ENCODE data around the gene CHD6. TPM values are rescaled to one million over a fixed set of nuclear protein-coding genes. Genes with fewer than 3 reads are reported as not detected.

Gene CHD6
- total and polyA plus RNA-seq, 7 experiments from 2014 or later: 46.3 to 132 (median 94.6) TPM

- intact Hi-C loops (cut with micrococcal nuclease): no loop called here
- Histone ChIP-seq H3K27me3 (ENCODE audit: control insufficient read depth in 2 of 2, insufficient read depth in 2 of 2, low read length in 2 of 2) (no peaks in the 10 kb centered on the region), H3K9me3 (ENCODE audit: control insufficient read depth in 2 of 3, low read length in 3 of 3) (peaks cover 0 to 22% (median 0%) of the 10 kb centered on the region in 3 experiments), H3K4me1 (ENCODE audit: control insufficient read depth in 2 of 2, insufficient read depth in 2 of 2, low read length in 2 of 2) (no peaks in the 10 kb centered on the region), H3K36me3 (ENCODE audit: control insufficient read depth in 2 of 3, insufficient read depth in 3 of 3, low read length in 3 of 3) (peaks cover 0 to 25% (median 0%) of the 10 kb centered on the region in 3 experiments), H3K27ac (ENCODE audit: low read depth, low read length) (no peak overlapping the region), H3K4me3 (ENCODE audit: low read length) (no peak overlapping the region)
- CTCF ChIA-PET: no interaction called here
- Mint-ChIP-seq H3K27ac (no peak overlapping the region), H3K4me3 (peak overlapping the region in 1 of 10 donors; percentile 23), H3K4me1 (peaks cover 2 to 38% (median 33%) of the 10 kb centered on the region in 7 donors), H3K9me3 (peaks cover 0 to 52% (median 17%) of the 10 kb centered on the region in 11 donors), H3K36me3 (peaks cover 8 to 65% (median 64%) of the 10 kb centered on the region in 5 donors), H3K27me3 (no peaks in the 10 kb centered on the region)
- POLR2A ChIA-PET: interaction anchor here (0.7 kb wide), 1 partner anchor 59 kb away, joined by 3 read pairs; no protein-coding TSS in a partner anchor
- DNase-seq: no peak
- no peak for ATAC-seq
Measured at GRCh38 chr20:41553142-41553879, 64.9 kb downstream of the CHD6 start.

- peaks cover 0 to 17% (median 0%) of the 10 kb centered on the region in 3 experiments for H3K36me3 ChIP-seq (ENCODE audit: control insufficient read depth in 2 of 3, insufficient read depth in 3 of 3, low read length in 3 of 3)
- ATAC-seq: no peak
- intact Hi-C loops (cut with micrococcal nuclease): no loop called here
- Mint-ChIP-seq H3K27me3 (no peaks in the 10 kb centered on the region), H3K36me3 (peaks cover 5 to 64% (median 58%) of the 10 kb centered on the region in 5 donors), H3K4me3 (peak overlapping the region in 2 of 10 donors; percentile 34 to 37), H3K9me3 (peaks cover 0 to 44% (median 17%) of the 10 kb centered on the region in 11 donors), H3K27ac (peak overlapping the region in 1 of 9 donors; percentile 20), H3K4me1 (peaks cover 2 to 37% (median 32%) of the 10 kb centered on the region in 7 donors)
- H3K27me3 ChIP-seq (ENCODE audit: control insufficient read depth in 2 of 2, insufficient read depth in 2 of 2, low read length in 2 of 2): no peaks in the 10 kb centered on the region
- no peaks in the 10 kb centered on the region for H3K4me1 ChIP-seq (ENCODE audit: control insufficient read depth in 2 of 2, insufficient read depth in 2 of 2, low read length in 2 of 2)
- CTCF ChIA-PET: no interaction called here
- POLR2A ChIA-PET: interaction anchor here (0.7 kb wide), 1 partner anchor 58 kb away, joined by 3 read pairs; no protein-coding TSS in a partner anchor
- DNase-seq: no peak
- no peak overlapping the region for H3K4me3 ChIP-seq (ENCODE audit: low read length)
- no peak overlapping the region for H3K27ac ChIP-seq (ENCODE audit: low read depth, low read length)
- H3K9me3 ChIP-seq (ENCODE audit: control insufficient read depth in 2 of 3, low read length in 3 of 3): peaks cover 0 to 16% (median 0%) of the 10 kb centered on the region in 3 experiments
Measured at GRCh38 chr20:41552295-41553068, 65.7 kb downstream of the CHD6 start.

DNA sequence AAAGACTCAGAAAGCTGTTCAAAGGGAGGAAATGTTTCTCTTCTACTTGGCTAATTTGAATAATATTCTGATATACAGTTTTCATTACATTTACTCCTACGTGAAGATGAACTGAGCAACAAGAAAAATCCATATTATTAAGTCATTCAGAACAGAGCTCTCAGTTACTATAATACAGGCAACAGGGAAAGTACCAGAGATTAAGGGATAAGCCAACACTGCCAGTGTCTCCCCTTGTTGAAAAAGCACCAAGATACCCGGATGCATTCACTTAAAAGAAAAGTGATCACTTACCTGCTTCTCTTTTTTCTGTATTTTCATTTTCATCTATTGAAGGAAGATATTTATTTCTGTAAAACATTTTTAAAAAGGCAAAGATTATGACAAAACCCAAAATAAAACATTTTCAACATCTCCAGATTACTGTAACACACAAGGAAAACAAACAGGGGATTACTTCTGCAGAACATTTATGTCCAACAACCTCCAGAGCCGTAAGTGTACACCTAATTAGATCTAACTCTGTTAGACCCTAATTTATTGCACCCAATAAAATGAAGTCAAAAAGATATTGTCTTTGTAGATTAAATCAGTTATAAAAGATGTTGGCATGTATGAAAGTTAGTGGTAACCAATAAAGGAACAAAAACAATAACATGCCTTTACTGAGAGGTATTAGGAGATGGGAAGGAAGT, 67.0 kb downstream of the CHD6 start:
- ChIA-PET POLR2A (no interaction called here), CTCF (interaction anchor here (0.6 kb wide), 1 partner anchor 8 kb away, joined by 3 read pairs; no protein-coding TSS in a partner anchor)
- Mint-ChIP-seq H3K27ac (no peak overlapping the region), H3K9me3 (peaks cover 0 to 31% (median 10%) of the 10 kb centered on the region in 11 donors), H3K27me3 (no peaks in the 10 kb centered on the region), H3K4me3 (peak overlapping the region in 1 of 10 donors; percentile 3), H3K4me1 (peaks cover 2 to 48% (median 41%) of the 10 kb centered on the region in 7 donors), H3K36me3 (peaks cover 5 to 55% (median 53%) of the 10 kb centered on the region in 5 donors)
- H3K9me3 ChIP-seq (ENCODE audit: control insufficient read depth in 2 of 3, low read length in 3 of 3): peaks cover 0 to 8% (median 0%) of the 10 kb centered on the region in 3 experiments
- peaks cover 0 to 16% (median 0%) of the 10 kb centered on the region in 3 experiments for H3K36me3 ChIP-seq (ENCODE audit: control insufficient read depth in 2 of 3, insufficient read depth in 3 of 3, low read length in 3 of 3)
- H3K27ac ChIP-seq (ENCODE audit: low read depth, low read length): no peak overlapping the region
- ATAC-seq: no peak
- no peaks in the 10 kb centered on the region for H3K4me1 ChIP-seq (ENCODE audit: control insufficient read depth in 2 of 2, insufficient read depth in 2 of 2, low read length in 2 of 2)
- no peak overlapping the region for H3K4me3 ChIP-seq (ENCODE audit: low read length)
- intact Hi-C loops (cut with micrococcal nuclease): no loop called here
- no peaks in the 10 kb centered on the region for H3K27me3 ChIP-seq (ENCODE audit: control insufficient read depth in 2 of 2, insufficient read depth in 2 of 2, low read length in 2 of 2)
- no peak for DNase-seq

DNA sequence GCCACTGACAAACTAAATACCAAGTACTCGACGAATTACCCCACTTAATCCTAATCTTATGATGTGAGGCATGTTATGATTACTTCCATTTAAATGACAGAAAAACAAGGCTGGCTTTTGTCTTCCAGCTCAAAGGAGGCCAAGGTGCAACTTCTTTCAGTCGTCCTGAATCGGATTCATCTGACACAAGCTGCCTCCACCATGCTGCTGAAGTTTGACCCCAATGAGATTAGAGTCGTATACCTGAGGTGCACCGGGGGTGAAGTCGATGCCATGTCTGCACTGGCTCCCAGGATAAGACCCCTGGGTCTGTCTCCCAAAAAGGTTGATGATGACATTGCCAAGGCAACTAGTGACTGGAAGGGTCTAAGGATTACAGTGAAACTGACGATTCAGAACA, 71.0 kb downstream of the CHD6 start:
- Histone ChIP-seq H3K27ac (ENCODE audit: low read depth, low read length) (no peak overlapping the region), H3K36me3 (ENCODE audit: control insufficient read depth in 2 of 3, insufficient read depth in 3 of 3, low read length in 3 of 3) (peaks cover 0 to 16% (median 0%) of the 10 kb centered on the region in 3 experiments), H3K9me3 (ENCODE audit: control insufficient read depth in 2 of 3, low read length in 3 of 3) (no peaks in the 10 kb centered on the region), H3K4me3 (ENCODE audit: low read length) (no peak overlapping the region), H3K27me3 (ENCODE audit: control insufficient read depth in 2 of 2, insufficient read depth in 2 of 2, low read length in 2 of 2) (no peaks in the 10 kb centered on the region), H3K4me1 (ENCODE audit: control insufficient read depth in 2 of 2, insufficient read depth in 2 of 2, low read length in 2 of 2) (no peaks in the 10 kb centered on the region)
- Mint-ChIP-seq H3K9me3 (peaks cover 0 to 12% (median 5%) of the 10 kb centered on the region in 11 donors), H3K27me3 (no peaks in the 10 kb centered on the region), H3K4me3 (no peak overlapping the region), H3K27ac (no peak overlapping the region), H3K4me1 (peaks cover 0 to 50% (median 36%) of the 10 kb centered on the region in 7 donors), H3K36me3 (peaks cover 5 to 53% (median 37%) of the 10 kb centered on the region in 5 donors)
- intact Hi-C loops (cut with micrococcal nuclease): no loop called here
- POLR2A ChIA-PET: no interaction called here
- ATAC-seq (no peak), DNase-seq (no peak)
- CTCF ChIA-PET: no interaction called here

DNA sequence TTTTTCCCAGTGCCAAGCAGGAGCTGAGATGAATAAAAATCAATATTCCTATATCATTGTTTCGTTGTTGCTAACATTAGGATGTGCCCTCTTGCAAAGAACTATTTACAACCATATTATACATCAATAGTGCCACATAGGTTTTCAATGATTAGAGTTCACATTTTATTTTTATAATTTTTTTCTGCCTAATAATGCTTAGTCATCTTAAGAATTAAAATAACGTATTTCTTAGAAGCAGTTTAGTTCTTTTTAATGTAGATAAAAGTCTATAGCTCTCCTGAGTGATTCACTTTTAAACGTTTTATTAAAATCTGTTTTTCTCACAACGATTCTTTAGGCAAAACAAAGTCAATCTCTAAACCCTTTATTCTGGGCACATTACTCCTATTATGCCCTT, 71.6 kb downstream of the CHD6 start:
- H3K36me3 Mint-ChIP-seq: peaks cover 5 to 47% (median 31%) of the 10 kb centered on the region in 5 donors
- H3K36me3 ChIP-seq (ENCODE audit: control insufficient read depth in 2 of 3, insufficient read depth in 3 of 3, low read length in 3 of 3): peaks cover 0 to 13% (median 0%) of the 10 kb centered on the region in 3 experiments
- no peak overlapping the region for H3K4me3 ChIP-seq (ENCODE audit: low read length)
- H3K4me3 Mint-ChIP-seq: no peak overlapping the region
- H3K4me1 Mint-ChIP-seq: peaks cover 0 to 45% (median 30%) of the 10 kb centered on the region in 7 donors
- H3K4me1 ChIP-seq (ENCODE audit: control insufficient read depth in 2 of 2, insufficient read depth in 2 of 2, low read length in 2 of 2): no peaks in the 10 kb centered on the region
- H3K27ac Mint-ChIP-seq: no peak overlapping the region
- no peak for ATAC-seq
- ChIA-PET POLR2A (interaction anchor here (0.6 kb wide), 1 partner anchor 19 kb away, joined by 3 read pairs; no protein-coding TSS in a partner anchor), CTCF (interaction anchor here (0.7 kb wide), 1 partner anchor 209 kb away, joined by 3 read pairs; no protein-coding TSS in a partner anchor)
- no peak overlapping the region for H3K27ac ChIP-seq (ENCODE audit: low read depth, low read length)
- H3K9me3 ChIP-seq (ENCODE audit: control insufficient read depth in 2 of 3, low read length in 3 of 3): no peaks in the 10 kb centered on the region
- intact Hi-C loops (cut with micrococcal nuclease): no loop called here
- H3K27me3 Mint-ChIP-seq: no peaks in the 10 kb centered on the region
- peaks cover 0 to 12% (median 5%) of the 10 kb centered on the region in 11 donors for H3K9me3 Mint-ChIP-seq
- no peak for DNase-seq
- no peaks in the 10 kb centered on the region for H3K27me3 ChIP-seq (ENCODE audit: control insufficient read depth in 2 of 2, insufficient read depth in 2 of 2, low read length in 2 of 2)

GRCh38 chr20:41544472-41544871, 73.7 kb downstream of the CHD6 start:
- ChIA-PET POLR2A (no interaction called here), CTCF (no interaction called here)
- Mint-ChIP-seq H3K4me1 (peaks cover 0 to 37% (median 30%) of the 10 kb centered on the region in 7 donors), H3K4me3 (no peak overlapping the region), H3K27me3 (no peaks in the 10 kb centered on the region), H3K9me3 (no peaks in the 10 kb centered on the region), H3K27ac (no peak overlapping the region), H3K36me3 (peaks cover 3 to 43% (median 26%) of the 10 kb centered on the region in 5 donors)
- DNase-seq (no peak), ATAC-seq (no peak)
- Histone ChIP-seq H3K36me3 (ENCODE audit: control insufficient read depth in 2 of 3, insufficient read depth in 3 of 3, low read length in 3 of 3) (peaks cover 0 to 7% (median 0%) of the 10 kb centered on the region in 3 experiments), H3K9me3 (ENCODE audit: control insufficient read depth in 2 of 3, low read length in 3 of 3) (no peaks in the 10 kb centered on the region), H3K4me3 (ENCODE audit: low read length) (no peak overlapping the region), H3K4me1 (ENCODE audit: control insufficient read depth in 2 of 2, insufficient read depth in 2 of 2, low read length in 2 of 2) (no peaks in the 10 kb centered on the region), H3K27ac (ENCODE audit: low read depth, low read length) (no peak overlapping the region), H3K27me3 (ENCODE audit: control insufficient read depth in 2 of 2, insufficient read depth in 2 of 2, low read length in 2 of 2) (no peaks in the 10 kb centered on the region)
- intact Hi-C loops (cut with micrococcal nuclease): no loop called here

Data from naive thymus-derived CD4-positive, alpha-beta T cell (primary cell).